GM12874 (cell line): Measurements from ENCODE around the gene SON.

Experiments
- TF ChIP-seq, protein P1 (sequence below): IDR thresholded peaks from 2 replicates; pipeline ENCODE4 v1.5.1; 2011; ENCODE audit warnings: low read depth, mild to moderate bottlenecking, control low read depth, low read length, moderate library complexity; ENCODE audit not compliant: insufficient read depth

Gene SON

DNA sequence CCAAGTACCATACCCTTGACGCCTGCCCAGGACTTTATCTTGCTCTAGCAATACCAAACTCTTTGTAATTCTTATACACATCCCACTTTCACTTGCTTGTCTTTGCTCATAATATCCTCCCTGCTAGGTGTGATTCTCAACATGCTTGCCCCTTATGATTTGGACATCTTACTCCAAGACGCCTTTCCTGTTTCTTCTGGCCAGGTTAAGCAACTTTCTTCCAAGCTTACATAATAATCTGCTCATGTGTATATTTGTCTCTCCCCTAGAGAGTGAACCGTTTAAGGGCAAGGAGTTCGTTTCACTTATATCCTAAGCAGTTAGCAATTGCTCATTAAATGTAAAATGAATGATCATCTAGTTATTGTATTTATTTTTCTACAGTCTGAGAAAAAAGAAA lies 76.9 kb downstream of the SON start:
- TF ChIP-seq, protein P1, sequence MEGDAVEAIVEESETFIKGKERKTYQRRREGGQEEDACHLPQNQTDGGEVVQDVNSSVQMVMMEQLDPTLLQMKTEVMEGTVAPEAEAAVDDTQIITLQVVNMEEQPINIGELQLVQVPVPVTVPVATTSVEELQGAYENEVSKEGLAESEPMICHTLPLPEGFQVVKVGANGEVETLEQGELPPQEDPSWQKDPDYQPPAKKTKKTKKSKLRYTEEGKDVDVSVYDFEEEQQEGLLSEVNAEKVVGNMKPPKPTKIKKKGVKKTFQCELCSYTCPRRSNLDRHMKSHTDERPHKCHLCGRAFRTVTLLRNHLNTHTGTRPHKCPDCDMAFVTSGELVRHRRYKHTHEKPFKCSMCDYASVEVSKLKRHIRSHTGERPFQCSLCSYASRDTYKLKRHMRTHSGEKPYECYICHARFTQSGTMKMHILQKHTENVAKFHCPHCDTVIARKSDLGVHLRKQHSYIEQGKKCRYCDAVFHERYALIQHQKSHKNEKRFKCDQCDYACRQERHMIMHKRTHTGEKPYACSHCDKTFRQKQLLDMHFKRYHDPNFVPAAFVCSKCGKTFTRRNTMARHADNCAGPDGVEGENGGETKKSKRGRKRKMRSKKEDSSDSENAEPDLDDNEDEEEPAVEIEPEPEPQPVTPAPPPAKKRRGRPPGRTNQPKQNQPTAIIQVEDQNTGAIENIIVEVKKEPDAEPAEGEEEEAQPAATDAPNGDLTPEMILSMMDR, result no peak

DNA sequence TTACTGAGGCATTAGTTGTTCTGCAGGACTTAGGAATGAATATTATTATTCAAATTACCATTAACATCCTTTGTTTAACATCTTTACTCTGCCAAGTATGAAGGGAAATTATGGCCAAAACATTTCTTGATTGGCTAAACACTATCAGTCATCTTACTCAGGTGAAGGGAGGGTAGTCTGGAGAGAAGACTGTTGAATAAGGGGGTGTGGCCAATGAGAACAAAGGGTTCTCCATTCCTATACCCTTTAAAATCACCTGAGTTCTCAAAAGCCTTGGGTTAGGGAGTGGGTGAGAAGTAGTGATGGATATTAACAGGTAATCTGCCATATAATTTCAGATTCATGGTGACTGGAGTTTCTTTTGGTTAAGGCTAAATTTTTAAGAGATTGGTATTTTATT lies 79.4 kb downstream of the SON start:
- TF ChIP-seq, protein P1, result no peak
